Measurements from ENCODE around the gene SEC61B.
"Not testable (repeated sequence)": the region's sequence is repeated elsewhere in the genome, so short reads cannot be mapped to it uniquely, and the experiment has no call there.

The SEC61B gene

GRCh38 chr9:99190597-99191283, 31.3 kb upstream of the SEC61B start:
- DNase-seq (ENCODE audit: low spot score) (no peak), FAIRE-seq (no peak)

- no peak for FAIRE-seq
Measured at GRCh38 chr9:99192786-99193465, 29.2 kb upstream of the SEC61B start.

GRCh38 chr9:99193466-99193821, 28.6 kb upstream of the SEC61B start:
- FAIRE-seq = no peak
- DNase-seq (ENCODE audit: low spot score) = no peak

More at GRCh38 chr9:99192786-99193465, 29.2 kb upstream of the SEC61B start:
- no peak for DNase-seq (ENCODE audit: low spot score)

- not testable (repeated sequence) for FAIRE-seq; DNase-seq (ENCODE audit: low spot score)
Measured at GRCh38 chr9:99196484-99196883, 25.6 kb upstream of the SEC61B start.

GRCh38 chr9:99197124-99197630, 24.9 kb upstream of the SEC61B start:
- DNase-seq (ENCODE audit: low spot score) = no peak
- no peak for FAIRE-seq

- FAIRE-seq (no peak), DNase-seq (ENCODE audit: low spot score) (no peak)
Measured at GRCh38 chr9:99197987-99198386, 24.1 kb upstream of the SEC61B start.

- DNase-seq (ENCODE audit: low spot score) = no peak
- no peak for FAIRE-seq
Measured at GRCh38 chr9:99199938-99200539, 22.0 kb upstream of the SEC61B start.

GRCh38 chr9:99201603-99202002, 20.5 kb upstream of the SEC61B start:
- DNase-seq (ENCODE audit: low spot score) (no peak), FAIRE-seq (no peak)

GRCh38 chr9:99210572-99210971, 11.5 kb upstream of the SEC61B start:
- DNase-seq (ENCODE audit: low spot score) = no peak
- no peak for FAIRE-seq

- FAIRE-seq = no peak
- DNase-seq (ENCODE audit: low spot score) = no peak
Measured at GRCh38 chr9:99211746-99212145, 10.3 kb upstream of the SEC61B start.

GRCh38 chr9:99213197-99213596, 8.9 kb upstream of the SEC61B start:
- no peak for FAIRE-seq

GRCh38 chr9:99216073-99216472, 6.0 kb upstream of the SEC61B start:
- FAIRE-seq = no peak
- DNase-seq (ENCODE audit: low spot score) = no peak

More at GRCh38 chr9:99213197-99213596, 8.9 kb upstream of the SEC61B start:
- no peak for DNase-seq (ENCODE audit: low spot score)

- DNase-seq (ENCODE audit: low spot score) (no peak), FAIRE-seq (no peak)
Measured at GRCh38 chr9:99220011-99220410, 2.1 kb upstream of the SEC61B start.

GRCh38 chr9:99221266-99221620, 839 bp upstream of the SEC61B start:
- DNase-seq (ENCODE audit: low spot score) (no peak), FAIRE-seq (no peak)

GRCh38 chr9:99222416-99223270, 561 bp downstream of the SEC61B start:
- DNase-seq (ENCODE audit: low spot score) (no peak), FAIRE-seq (no peak)

GRCh38 chr9:99224445-99224844, 2.4 kb downstream of the SEC61B start:
- no peak for FAIRE-seq

GRCh38 chr9:99226054-99226453, 4.0 kb downstream of the SEC61B start:
- FAIRE-seq (no peak), DNase-seq (ENCODE audit: low spot score) (no peak)

More at GRCh38 chr9:99224445-99224844, 2.4 kb downstream of the SEC61B start:
- no peak for DNase-seq (ENCODE audit: low spot score)

- FAIRE-seq = no peak
- no peak for DNase-seq (ENCODE audit: low spot score)
Measured at GRCh38 chr9:99230206-99230605, 8.1 kb downstream of the SEC61B start.

- FAIRE-seq (no peak), DNase-seq (ENCODE audit: low spot score) (peak; percentile 20)
Measured at GRCh38 chr9:99231711-99232110, 9.6 kb downstream of the SEC61B start.

- DNase-seq (ENCODE audit: low spot score) (no peak), FAIRE-seq (no peak)
Measured at GRCh38 chr9:99234618-99235017, 12.5 kb downstream of the SEC61B start.

GRCh38 chr9:99235069-99235468, 13.0 kb downstream of the SEC61B start:
- no peak for DNase-seq (ENCODE audit: low spot score)
- FAIRE-seq = no peak
